ENCODE data around the gene CHST10.

DNA sequence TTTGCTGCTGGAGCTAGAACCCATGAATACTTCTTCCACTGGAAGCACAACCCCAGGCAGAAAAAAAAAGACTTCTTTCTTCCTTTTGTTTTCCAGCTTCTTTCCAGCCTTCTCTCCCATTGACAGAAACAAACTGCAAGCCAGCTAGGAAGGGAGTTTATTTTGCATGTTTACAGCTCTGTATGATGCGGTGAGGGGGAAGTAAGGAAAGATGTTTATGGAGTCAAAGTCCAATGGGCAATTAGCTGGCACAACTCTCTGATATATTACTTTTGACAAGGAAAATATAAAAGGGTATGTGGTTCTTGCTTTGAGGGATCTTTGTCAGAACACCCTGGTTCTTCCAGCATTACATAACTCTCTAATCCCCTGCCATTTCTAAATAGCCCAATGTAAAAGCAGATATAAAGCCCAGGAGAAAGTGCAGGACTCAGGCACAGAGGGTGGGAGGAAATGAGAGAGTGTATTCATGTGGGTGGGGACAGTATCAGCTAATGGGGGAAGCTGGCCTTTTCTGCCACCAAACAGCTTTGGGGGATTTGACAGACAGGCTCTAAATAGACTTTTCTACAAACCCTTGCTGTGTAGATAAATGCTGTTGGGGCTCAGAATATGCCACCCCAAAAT, 43.5 kb upstream of the CHST10 start:
- TF ChIP-seq EP300 (IDR thresholded peaks at IDR 0.05; ENCODE audit: low read depth) (no peak), POLR2AphosphoS5 (IDR thresholded peaks at IDR 0.05) (no peak), POLR2A (IDR thresholded peaks at IDR 0.05) (no peak)
- TF ChIP-seq, protein P1, sequence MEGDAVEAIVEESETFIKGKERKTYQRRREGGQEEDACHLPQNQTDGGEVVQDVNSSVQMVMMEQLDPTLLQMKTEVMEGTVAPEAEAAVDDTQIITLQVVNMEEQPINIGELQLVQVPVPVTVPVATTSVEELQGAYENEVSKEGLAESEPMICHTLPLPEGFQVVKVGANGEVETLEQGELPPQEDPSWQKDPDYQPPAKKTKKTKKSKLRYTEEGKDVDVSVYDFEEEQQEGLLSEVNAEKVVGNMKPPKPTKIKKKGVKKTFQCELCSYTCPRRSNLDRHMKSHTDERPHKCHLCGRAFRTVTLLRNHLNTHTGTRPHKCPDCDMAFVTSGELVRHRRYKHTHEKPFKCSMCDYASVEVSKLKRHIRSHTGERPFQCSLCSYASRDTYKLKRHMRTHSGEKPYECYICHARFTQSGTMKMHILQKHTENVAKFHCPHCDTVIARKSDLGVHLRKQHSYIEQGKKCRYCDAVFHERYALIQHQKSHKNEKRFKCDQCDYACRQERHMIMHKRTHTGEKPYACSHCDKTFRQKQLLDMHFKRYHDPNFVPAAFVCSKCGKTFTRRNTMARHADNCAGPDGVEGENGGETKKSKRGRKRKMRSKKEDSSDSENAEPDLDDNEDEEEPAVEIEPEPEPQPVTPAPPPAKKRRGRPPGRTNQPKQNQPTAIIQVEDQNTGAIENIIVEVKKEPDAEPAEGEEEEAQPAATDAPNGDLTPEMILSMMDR (IDR thresholded peaks at IDR 0.05): no peak

Measured in transverse colon (tissue), 4 donors.